ENCODE data around the gene NAGK.
"Not testable (repeated sequence)": the region's sequence is repeated elsewhere in the genome, so short reads cannot be mapped to it uniquely, and the experiment has no call there.

Gene NAGK

DNA sequence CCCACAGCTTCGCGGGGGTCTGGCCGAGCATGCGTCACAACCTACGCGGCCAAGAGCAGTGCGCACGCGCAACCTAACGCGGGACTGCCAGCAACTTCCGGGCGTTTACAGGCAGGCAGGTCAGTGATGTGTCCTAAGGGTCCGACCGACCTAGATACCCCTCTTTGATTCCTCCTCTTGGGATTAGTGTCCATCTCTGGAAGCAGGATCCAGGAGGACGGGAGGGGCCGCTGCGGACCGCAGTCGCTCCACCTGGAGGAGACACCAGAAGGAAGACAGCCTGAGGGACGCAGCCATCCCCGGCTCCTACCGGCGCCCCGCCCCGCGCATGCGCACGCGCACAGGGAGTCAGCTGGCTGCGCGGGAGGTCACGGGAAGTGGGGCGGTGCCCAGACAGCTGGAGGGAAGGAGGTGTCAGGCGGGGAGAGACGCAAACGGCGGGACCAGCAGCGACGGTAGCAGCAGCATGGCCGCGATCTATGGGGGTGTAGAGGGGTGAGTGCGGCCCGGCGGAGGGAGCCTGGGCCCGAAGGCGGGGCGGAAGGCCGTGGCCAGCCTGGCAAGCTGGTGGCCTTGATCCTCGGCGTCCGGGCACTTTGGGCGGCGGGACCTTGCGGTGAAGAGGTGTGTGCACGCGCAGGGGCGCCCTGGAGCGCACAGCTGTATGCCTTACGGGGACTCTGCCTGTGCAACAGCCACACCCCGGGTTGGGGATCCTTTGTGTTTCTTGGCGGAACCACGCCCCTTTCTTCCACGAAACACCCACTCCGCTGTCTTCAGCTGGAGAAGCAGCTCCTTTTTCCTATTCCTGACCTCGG lies at the start of gene NAGK:
Gene NAGK (plus strand): TSS at position 431 of the 818 bp plus-strand sequence. CDS start 36 bp downstream, at position 467.
- peak; percentile 95 for DNase-seq

DNA sequence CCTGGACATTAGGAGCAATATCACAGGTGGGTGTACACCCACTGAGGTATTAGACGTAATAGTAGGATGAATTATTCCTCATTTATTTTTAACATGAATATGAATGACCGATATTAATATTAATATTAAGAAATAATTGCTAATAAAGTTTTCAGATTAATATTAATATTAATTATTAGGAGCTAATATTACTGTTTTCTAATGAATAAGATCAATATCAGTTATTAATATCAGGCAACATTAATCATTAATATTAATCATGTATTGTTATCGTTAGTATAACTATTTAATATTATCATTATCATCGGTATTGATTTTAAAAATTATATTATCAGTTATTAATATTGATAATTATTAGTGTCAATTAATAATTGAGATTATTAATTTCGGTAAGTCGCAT lies 48.5 kb upstream of the NAGK start:
- not testable (repeated sequence) for DNase-seq

DNA sequence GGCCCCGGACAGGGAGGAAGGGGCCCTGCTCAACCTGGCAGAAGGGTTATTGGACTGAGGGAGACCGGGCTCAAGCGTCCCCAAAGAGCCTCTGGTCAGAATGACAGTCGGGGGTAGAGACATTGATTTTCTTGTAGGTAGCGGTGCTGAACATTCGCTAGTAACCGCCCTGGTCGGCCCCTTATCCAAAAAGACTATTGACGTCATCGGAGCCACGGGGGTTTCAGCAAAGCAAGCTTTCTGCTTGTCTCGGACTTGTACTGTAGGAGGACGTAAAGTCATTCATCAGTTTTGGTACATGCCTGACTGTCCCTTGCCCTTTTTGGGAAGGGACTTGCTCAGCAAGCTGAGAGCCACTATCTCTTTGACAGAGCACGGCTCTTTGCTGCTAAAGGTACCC lies 47.1 kb upstream of the NAGK start:
- DNase-seq, result not testable (repeated sequence)

DNA sequence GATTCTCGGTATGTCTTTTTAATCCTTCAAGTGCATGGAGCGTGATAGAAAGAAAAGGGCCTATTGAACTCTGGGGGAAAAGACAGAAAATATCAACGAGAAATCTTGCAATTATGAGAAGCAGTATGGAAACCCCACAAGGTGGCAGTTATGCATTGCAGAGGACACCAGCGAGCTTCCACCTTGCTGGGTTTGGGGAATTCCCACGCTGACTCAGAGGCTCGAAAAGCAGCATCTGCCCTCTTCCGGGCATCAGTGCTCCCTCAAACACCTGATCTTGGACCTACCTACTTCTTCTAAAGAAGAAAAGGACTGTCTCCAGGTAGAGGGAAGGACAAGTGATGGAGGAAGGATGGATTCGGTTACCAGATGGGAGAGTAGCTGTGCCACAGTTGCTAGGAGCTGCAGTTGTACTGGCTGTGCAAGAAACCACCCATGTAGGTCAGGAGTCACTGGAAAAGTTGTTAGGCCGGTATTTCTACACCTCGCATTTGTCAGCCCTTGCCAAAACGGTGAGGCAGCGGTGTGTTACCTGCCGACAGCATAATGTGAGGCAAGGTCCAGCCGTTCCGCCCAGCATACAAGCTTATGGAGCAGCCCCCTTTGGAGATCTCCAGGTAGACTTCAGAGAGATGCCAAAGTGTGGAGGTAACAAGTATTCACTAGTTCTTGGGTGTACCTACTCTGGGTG lies 44.8 kb upstream of the NAGK start:
- peak; percentile 76 for DNase-seq

DNA sequence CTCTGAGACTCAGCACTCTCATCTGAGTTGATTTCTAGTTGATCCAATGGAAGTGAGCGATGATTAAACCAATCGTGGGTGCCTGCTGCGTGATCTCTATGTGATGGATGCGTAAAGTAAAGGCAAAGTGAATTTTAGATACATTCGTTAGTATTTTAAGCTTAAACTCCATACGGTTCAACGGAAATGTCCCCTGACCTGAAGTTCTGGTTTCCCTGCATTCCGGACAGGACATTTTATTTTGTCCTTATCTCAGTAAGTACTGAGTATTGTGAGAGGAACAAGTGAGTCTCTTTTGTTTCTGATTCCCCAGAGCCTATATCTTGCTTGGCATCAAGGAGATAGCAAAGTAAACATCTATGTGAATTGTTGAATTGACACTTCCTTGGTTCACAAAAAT lies 32.2 kb upstream of the NAGK start:
- DNase-seq, result not testable (repeated sequence)

DNA sequence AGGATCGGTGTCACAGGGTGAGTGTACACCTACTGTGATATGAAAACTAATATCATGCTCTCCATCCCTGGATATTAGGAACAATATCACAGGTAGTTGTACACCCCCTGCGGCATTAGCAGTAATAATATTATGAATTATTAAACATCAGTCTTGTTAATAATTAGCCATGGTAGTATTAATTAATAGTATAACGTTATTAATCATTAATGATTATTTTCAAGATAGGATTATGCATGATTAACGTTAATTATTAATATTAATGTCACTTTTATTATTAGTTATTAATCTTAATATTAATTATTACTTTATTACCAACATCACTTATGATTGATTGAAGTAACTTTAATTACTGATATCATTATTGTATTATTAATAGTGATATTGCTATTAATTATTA lies 26.2 kb upstream of the NAGK start:
- no peak for DNase-seq

DNA sequence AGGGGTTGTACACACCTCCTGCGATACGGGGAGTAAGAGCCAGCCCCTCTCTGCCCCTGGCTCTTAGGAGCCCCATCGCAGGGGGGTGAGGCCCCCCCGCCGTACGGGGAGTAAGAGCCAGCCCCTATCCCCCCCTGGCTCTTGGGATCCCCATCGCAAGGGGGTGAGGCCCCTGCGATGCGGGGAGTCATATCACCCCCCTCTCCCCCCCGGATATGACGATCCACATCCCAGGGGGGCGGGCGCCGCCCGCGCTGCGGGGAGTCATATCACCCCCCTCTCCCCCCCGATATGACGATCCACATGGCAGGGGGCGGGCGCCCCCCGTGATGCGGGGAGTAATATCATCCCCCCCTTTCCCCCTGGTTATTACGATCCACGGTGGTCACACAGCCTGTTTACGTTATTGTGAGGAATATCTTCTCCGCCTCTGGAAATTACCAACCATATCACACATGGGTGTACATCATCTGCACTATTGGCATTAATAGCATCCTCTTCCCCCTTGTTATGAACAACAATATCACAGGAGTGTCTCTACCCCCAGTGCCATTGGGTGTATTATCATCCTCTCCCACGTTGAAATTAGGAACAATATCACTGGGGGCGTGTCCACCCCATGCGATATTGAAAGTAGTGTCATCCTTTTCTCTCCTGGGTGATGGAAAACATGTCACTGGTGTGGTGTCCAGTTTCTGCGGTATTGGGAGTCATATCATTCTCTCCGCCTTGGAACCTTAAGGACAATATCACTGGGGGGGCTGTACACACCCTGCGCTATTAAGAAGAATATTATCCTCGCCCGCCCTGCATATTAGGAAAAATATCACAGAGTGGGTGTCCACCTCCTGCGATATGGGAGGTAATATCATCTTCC lies 24.7 kb upstream of the NAGK start:
- DNase-seq, result no peak

DNA sequence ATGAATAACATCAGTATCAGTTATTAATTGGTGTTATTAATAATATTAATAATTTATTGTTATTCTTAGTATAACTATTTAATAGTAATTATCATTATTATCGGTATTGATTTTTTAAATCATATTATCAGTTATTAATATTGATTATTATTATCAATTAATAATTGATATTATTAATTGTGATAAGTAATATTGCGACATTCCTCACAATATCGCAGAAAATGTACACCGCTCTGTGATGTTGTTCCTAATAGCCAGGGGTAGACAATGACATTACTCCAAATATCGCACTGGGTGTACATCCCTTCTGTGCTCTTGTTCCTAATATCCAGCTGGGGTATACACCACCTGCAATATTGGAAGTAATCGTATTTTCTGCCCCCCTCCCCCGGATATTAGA lies 23.3 kb upstream of the NAGK start:
- no peak for DNase-seq

DNA sequence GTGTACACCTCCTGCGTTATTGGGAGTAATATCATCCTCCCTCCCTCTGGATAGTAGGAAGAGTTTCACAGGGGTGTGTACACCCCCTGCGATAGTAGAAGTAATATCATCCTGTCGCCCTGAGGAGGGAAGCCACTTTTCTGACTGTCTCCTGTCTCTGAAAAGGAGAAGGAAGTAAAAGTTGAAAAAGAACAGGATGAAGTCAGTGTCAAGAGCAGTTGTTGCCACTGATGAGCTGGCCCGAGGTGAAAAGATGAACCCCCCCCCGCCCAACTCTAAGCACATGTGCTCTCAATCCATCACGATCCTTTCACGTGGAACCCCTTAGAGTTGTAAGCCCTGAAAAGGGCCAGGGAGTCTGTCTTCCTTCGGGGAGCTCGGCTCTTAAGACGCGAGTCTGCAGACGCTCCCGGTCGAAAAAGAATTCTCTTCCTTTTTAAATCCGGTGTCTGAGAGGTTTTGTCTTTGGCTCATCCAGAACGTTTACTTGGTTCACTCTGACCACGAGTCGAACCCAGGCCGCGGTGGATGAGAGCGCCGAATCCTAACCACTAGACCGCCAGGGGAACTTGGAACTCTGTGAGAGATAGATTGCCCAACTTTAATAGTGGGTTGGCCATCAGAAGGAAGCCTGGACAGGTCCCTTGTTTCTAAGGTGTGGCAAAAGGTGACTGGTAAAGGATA lies 22.4 kb upstream of the NAGK start:
- no peak for DNase-seq

DNA sequence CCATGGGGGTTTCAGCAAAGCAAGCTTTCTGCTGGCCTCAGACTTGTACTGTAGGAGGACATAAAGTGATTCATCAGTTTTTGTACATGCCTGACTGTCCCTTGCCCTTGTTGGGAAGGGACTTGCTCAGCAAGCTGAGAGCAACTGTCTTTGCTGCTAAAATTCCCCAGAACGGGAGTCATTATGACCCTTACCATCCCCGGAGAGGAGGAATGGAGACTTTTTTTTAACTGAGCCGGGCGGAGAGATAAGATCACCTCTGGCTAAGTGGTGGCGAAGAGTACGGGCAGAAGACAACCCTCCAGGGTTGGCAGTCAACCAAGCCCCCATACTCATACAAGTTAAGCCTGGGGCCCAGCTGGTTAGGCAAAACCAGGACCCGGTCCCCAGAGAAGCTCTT lies 20.4 kb upstream of the NAGK start:
- no peak for DNase-seq

DNA sequence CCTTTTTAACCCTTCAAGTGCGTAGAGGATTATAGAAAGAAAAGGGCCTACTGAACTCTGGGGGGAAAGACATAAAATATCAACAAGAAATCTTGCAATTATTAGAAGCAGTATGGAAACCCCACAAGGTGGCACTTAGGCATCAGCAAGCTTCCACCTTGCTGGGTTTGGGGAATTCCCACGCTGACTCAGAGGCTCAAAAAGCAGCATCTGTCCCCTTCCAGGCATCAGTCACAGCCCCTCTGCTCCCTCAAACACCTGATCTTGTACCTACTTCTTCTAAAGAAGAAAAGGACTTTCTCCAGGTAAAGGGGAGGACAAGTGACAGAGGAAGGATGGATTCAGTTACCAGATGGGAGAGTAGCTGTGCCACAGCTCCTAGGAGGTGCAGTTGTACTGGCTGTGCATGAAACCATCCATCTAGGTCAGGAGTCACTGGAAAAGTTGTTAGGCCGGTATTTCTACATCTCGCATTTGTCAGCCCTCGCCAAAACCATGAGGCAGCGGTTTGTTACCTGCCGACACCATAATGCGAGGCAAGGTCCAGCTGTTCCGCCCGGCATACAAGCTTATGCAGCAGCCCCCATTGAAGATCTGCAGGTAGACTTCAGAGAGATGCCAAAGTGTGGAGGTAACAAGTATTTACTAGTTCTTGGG lies 18.6 kb upstream of the NAGK start:
- peak; percentile 68 for DNase-seq

DNA sequence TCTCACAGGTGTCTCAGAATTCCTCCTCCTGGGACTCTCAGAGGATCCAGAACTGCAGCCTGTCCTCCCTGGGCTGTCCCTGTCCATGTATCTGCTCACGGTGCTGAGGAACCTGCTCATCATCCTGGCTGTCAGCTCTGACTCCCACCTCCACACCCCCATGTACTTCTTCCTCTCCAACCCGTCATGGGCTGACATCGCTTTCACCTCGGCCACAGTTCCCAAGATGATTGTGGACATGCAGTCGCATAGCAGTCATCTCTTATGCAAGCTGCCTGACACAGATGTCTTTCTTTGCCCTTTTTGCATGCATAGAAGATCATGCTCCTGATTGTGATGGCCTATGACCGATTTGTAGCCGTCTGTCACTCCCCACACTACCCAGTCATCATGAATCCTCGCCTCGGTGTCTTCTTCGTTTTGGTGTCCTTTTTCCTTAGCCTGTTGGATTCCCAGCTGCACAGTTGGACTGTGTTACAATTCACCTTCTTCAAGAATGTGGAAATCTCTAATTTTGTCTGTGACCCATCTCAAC lies 13.2 kb upstream of the NAGK start:
- not testable (repeated sequence) for DNase-seq

DNA sequence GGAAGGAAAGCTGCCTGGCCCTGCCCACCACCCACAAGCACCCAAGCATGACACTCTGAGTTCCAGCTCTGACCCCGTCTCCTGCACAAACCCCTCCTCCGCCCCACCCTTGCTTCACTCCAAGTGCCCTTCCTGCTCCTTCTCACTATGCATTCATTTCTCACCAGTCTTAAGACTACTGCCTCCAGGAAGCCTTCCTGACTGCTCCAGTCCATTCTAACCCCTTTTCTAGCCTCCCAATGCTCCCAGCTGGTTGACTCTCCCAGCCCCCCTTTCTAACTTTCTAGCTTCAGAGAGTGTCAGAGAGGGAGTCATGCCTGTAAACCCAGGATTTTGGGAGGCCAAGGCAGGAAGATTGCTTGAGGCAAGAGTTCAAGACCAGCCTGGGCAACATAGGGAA lies 8.2 kb upstream of the NAGK start:
- no peak for DNase-seq

DNA sequence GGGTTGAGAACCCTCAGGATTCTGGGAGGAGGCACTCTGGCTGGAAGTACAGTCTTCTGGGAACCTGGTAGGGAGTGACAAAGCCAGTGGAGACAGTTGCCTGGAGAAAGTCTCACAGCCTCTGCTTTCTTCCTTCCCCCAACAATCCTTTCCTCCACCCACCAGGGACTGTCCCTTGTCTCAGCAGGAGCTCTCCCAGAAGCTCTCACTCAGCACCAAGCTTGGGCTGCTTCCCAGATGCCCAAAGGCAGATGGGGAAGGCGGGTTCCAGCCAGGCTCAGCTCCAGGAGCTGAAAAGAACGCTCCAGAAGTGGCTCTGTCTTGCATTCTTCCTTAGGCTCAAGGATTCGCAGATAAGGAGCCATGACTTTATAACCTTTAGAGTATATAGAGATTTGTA lies 7.6 kb upstream of the NAGK start:
- DNase-seq, result no peak

DNA sequence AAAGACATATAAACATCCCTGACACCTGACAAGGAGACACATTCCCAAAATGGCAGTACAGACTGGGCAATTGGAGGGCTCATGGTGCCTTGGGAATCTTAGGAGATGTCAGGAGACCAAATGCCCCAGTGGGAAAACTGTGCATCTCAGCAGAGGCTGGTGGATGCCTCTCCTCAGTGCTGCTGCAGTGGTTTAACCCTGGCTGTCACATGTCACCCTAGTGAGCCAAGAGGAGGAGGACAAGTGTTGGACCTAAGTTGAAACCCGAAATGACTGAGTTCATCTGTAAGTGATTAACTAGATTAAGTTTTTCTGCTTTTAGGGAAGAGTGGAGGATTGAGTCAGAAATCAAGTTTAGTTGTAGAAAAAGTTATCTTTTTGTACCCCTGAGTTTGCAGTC lies 5.2 kb upstream of the NAGK start:
- no peak for DNase-seq

DNA sequence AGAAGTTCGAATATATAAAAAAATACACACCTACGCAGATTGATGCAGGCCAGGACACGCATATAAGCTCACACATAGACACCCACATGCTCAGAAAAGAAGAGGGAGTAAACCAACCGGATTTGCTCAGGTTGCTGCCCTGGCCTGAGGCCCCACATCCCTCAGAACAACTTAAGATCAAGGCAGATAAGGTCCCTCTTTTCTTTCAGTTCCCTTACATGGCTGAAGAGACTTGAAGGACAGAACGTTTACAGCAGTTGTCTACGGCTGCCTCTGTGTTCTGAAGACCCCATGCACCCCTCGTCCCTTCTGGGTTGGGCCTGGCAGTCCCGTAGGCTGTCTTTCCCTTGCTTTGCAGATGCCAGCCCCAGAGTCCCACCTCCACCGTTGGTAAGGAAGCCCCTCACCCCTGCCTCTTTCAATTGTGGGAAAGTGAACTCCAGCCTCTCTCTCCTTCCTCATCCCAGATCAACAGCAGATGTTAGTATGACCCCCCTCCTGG lies 4.3 kb upstream of the NAGK start:
- DNase-seq, result no peak

DNA sequence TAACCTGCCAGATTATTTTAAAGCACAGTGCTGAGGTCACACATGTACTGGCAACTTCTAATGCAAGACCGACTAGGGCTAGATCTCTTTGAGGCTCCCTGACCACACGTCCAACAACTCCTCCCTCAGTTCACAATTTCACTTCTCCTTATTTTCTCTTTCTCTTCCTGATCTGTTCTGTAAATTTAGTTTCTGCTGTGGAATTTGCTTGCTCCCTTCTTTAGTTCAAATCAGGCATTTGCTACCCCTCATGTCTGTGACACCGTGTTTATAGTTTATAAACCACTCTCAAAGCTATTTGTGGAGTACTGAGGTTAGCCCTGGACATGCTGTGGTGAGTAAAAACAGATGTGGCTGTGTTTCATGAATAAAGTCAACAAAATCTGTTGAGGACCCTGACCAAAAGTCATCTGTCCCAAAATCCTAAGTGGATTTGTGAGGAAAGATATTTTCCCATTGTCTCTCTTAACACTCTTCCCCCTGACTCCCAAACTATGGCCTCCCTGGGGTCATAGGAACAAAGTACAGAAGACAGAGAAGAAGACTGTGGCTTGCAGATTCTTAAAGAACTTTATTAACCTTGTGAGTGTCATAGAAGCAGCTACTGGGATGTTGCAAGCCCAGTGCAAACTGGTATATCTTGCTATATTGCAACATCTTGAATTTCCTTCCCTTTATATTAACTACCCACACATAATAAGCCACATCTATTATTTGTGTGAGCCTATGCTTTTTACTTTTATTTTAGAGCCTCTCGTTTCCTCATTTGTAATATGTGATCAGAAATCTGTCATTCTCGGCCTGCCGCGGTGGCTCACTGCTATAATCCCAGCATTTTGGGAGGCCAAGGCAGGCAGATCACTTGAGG lies 3.5 kb upstream of the NAGK start:
- no peak for DNase-seq

DNA sequence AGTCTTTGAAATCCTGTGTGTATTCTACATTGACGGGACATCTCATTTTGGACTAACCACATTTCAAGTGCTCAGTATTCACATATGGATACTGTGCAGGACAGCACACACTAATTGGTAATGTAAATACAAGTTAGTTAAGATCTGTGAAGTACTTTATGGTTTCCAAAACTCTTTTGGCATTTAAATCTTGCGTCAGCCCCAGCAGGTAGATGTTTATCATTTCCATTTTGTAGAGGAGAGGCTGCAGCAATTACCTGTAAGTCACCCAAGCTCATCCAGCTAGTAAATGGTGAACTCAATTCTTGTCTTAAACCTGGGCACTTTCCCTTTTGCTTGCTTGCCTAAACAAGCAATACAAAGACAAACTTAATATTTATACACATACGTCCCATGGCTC lies 1.6 kb upstream of the NAGK start:
- DNase-seq, result no peak

DNA sequence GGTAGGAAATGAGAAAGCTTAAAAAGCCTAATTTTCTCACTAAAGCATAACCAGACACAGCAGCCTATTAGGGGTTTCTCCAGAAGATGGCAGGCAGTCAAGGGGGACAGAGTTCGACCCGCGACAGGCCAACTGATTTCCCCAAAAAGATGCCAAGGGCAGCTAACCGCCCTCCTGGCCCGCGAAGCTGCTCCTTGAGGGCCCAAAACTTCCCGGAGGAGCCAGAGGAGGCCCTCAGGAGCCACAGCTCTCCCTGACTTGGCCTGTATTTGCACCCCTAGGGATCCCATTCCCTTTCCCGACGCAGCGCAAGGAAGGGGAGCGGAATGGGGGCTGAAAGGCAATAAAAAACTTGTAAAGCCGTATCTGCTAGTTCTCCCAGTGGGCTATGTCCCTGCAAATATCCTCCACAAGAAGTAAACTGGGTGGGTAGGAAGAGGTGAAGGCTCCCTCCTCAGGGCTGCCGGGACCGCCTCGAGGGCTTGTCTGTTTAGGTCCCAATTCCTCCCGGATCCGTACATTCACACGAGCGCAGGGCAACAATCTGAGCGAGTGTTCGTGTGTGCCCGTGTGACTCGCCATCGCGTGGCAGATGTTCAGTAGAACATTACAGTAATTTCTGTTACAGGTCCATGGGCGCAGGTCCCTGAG lies 756 bp upstream of the NAGK start:
- no peak for DNase-seq

DNA sequence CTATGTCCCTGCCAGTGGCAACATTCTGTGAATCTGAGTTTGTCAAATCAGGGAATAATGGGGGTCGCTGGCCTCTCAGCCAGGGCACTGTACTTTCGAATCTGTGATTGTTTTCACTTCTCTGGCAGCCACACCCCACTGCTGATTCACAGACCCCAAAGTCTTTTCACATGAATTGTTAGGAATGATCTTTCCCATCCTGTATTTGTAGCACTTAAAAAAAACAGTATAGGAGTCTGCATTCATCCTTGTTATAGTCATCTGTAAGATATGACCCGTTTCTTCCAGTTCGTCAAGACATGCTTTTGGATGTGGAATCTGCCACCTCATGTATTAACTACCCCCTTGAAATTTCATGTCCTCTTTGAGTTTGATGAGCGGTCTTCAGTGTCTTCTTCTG lies 928 bp downstream of the NAGK start:
- no peak for DNase-seq
